Sigmoid colon (tissue), 4 donors: Measurements from ENCODE around the gene DENND4A.

Source experiments
- CTCF ChIP-seq, 4 experiments: fragments of 450-650 bp in 3 of 4; fragments of 200-600 bp in 1 of 4; IDR thresholded peaks; one replicate each; pipeline ENCODE4 v1.5.1; 2016 to 2019; ENCODE audit warnings: antibody characterized with exemption in 4 of 4, mild to moderate bottlenecking in 3 of 4, moderate library complexity in 2 of 4
- POLR2AphosphoS5 ChIP-seq, 4 donors: sonication (generic); formaldehyde crosslinking; IDR thresholded peaks; one replicate each; pipeline ENCODE4 v1.6.1; 2017; ENCODE audit warnings: antibody characterized with exemption in 4 of 4

- TF ChIP-seq POLR2AphosphoS5 (IDR thresholded peaks at IDR 0.05) (no peak), CTCF (IDR thresholded peaks at IDR 0.05) (no peak)
Measured at GRCh38 chr15:65759441-65759840, 32.7 kb downstream of the DENND4A start.
